GM18861 (cell line): ENCODE measurements around the gene PKP1.

Experiments
- ATAC-seq: cut with Tn5 transposase; IDR thresholded peaks from one replicate; pipeline ENCODE4 v1.9.1; 2021; ENCODE audit not compliant: unreplicated experiment

The PKP1 gene

GRCh38 chr1:201307760-201308499 is 24.6 kb downstream of the PKP1 start:
- ATAC-seq = no peak

GRCh38 chr1:201309416-201309815 is 26.1 kb downstream of the PKP1 start:
- no peak for ATAC-seq

- no peak for ATAC-seq
Measured at GRCh38 chr1:201310251-201310985, 27.1 kb downstream of the PKP1 start.

GRCh38 chr1:201310986-201311355 is 27.7 kb downstream of the PKP1 start:
- no peak for ATAC-seq

GRCh38 chr1:201311356-201312011 is 28.2 kb downstream of the PKP1 start:
- ATAC-seq = no peak

GRCh38 chr1:201312298-201312697 is 29.0 kb downstream of the PKP1 start:
- no peak for ATAC-seq

- no peak for ATAC-seq
Measured at GRCh38 chr1:201313086-201313485, 29.8 kb downstream of the PKP1 start.

GRCh38 chr1:201316556-201316955 is 33.2 kb downstream of the PKP1 start:
- ATAC-seq = no peak

GRCh38 chr1:201317551-201317950 is 34.2 kb downstream of the PKP1 start:
- ATAC-seq = no peak

GRCh38 chr1:201318504-201319340 is 35.4 kb downstream of the PKP1 start:
- no peak for ATAC-seq

GRCh38 chr1:201319631-201320030 is 36.3 kb downstream of the PKP1 start:
- no peak for ATAC-seq

GRCh38 chr1:201320168-201320788 is 37.0 kb downstream of the PKP1 start:
- ATAC-seq = no peak

- ATAC-seq = no peak
Measured at GRCh38 chr1:201321826-201322390, 38.6 kb downstream of the PKP1 start.

- no peak for ATAC-seq
Measured at GRCh38 chr1:201322653-201323510, 39.6 kb downstream of the PKP1 start.

- no peak for ATAC-seq
Measured at GRCh38 chr1:201324306-201324705, 41.0 kb downstream of the PKP1 start.

- no peak for ATAC-seq
Measured at GRCh38 chr1:201324821-201325677, 41.7 kb downstream of the PKP1 start.

GRCh38 chr1:201325678-201326060 is 42.4 kb downstream of the PKP1 start:
- ATAC-seq = no peak

- no peak for ATAC-seq
Measured at GRCh38 chr1:201326710-201327109, 43.4 kb downstream of the PKP1 start.
